AG09319 (cell line): ENCODE results near the gene SLC12A7.

ENCODE experiments used
- DNase-seq: peaks from one replicate; pipeline ENCODE4 v3.0.0-alpha.2; 2010; ENCODE audit warnings: low read depth; ENCODE audit errors: extremely low read depth
- CTCF ChIP-seq: IDR thresholded peaks from 2 replicates; pipeline ENCODE4 v1.5.1; 2011; ENCODE audit warnings: low read depth, mild to moderate bottlenecking, inconsistent platforms, low read length, moderate library complexity

SLC12A7 gene

GRCh38 chr5:1105350-1106265, 6.3 kb downstream of the SLC12A7 start:
- DNase-seq, result no peak
- no peak for TF ChIP-seq CTCF

- no peak for DNase-seq
- TF ChIP-seq CTCF, result no peak
Measured at GRCh38 chr5:1104327-1105006, 7.4 kb downstream of the SLC12A7 start.

GRCh38 chr5:1103505-1104326, 8.1 kb downstream of the SLC12A7 start:
- TF ChIP-seq CTCF, result no peak
- no peak for DNase-seq

GRCh38 chr5:1103093-1103492, 8.8 kb downstream of the SLC12A7 start:
- TF ChIP-seq CTCF, result no peak
- DNase-seq, result no peak

- DNase-seq, result no peak
- no peak for TF ChIP-seq CTCF
Measured at GRCh38 chr5:1101961-1102713, 9.7 kb downstream of the SLC12A7 start.

GRCh38 chr5:1100664-1101574, 10.9 kb downstream of the SLC12A7 start:
- DNase-seq, result no peak
- no peak for TF ChIP-seq CTCF
